ENCODE data around the gene DENND4A. TPM values are rescaled to one million over a fixed set of nuclear protein-coding genes. Genes with fewer than 3 reads are reported as not detected.
A peak's percentile ranks its signal among the peaks of the same experiment; 100 is the strongest.

Gene DENND4A
- total and polyA plus RNA-seq, 9 of the 15 experiments (the other 6 are each of a cell fraction or from before 2014, with no cell fraction given) = 6.8 to 32.3 (median 19.9) TPM

GRCh38 chr15:65791335-65792137, 557 bp downstream of the DENND4A start (continued):
- TF ChIP-seq CHD7 (IDR thresholded peaks at IDR 0.05; ENCODE audit: low read depth, low read length) = no peak
- TF ChIP-seq NRF1 (conservative IDR thresholded peaks at IDR 0.05 in 1 of 2, IDR thresholded peaks at IDR 0.05 in 1 of 2) = peak in 1 of 2 experiments; percentile 38; a peak in 2 of 4 replicates
- TF ChIP-seq MTA3 (IDR thresholded peaks at IDR 0.05; ENCODE audit: borderline replicate concordance) = no peak
- TF ChIP-seq KLF10 (CRISPR knock-in tag; IDR thresholded peaks at IDR 0.05) = no peak
- no peak for TF ChIP-seq NFIX (CRISPR knock-in tag; IDR thresholded peaks at IDR 0.05; ENCODE audit: low read depth)
- 0 out of 2 replicates have a peak, but pooled peaks have one; percentile 56 for TF ChIP-seq ZNF175 (CRISPR knock-in tag; IDR thresholded peaks at IDR 0.05; ENCODE audit: low read depth)
- no peak; the same call in 1 of the 2 replicates for TF ChIP-seq MBD2 (IDR thresholded peaks at IDR 0.05; ENCODE audit: borderline replicate concordance, low read depth)
- TF ChIP-seq MAFK (IDR thresholded peaks at IDR 0.05; ENCODE audit: low read length) = no peak
- 0 out of 4 replicates have a peak, but pooled peaks of 1 of the 2 experiments have one; percentile 13 for TF ChIP-seq RAD21 (CRISPR knock-in tag; conservative IDR thresholded peaks at IDR 0.05 in 1 of 2, IDR thresholded peaks at IDR 0.05 in 1 of 2)
- no peak for TF ChIP-seq ZBTB5 (IDR thresholded peaks at IDR 0.05)
- no peak for TF ChIP-seq FOXA3 (CRISPR knock-in tag; conservative IDR thresholded peaks at IDR 0.05 in 1 of 2, IDR thresholded peaks at IDR 0.05 in 1 of 2)
- TF ChIP-seq SP1 (CRISPR knock-in tag; IDR thresholded peaks at IDR 0.05) = no peak
